DND-41 (cell line): Measurements from ENCODE around the gene SPTBN5.
"Not testable (repeated sequence)": the region's sequence is repeated elsewhere in the genome, so short reads cannot be mapped to it uniquely, and the experiment has no call there.

Source experiments
- EZH2 ChIP-seq: IDR thresholded peaks from 3 replicates; pipeline ENCODE4 v1.6.1; 2012; ENCODE audit warnings: borderline replicate concordance, low read depth, mild to moderate bottlenecking, moderate library complexity, low read length, inconsistent platforms; ENCODE audit not compliant: severe bottlenecking
- TF ChIP-seq, protein P1 (sequence below): IDR thresholded peaks from 2 replicates; pipeline ENCODE4 v1.5.1; 2012; ENCODE audit warnings: borderline replicate concordance, low read length, moderate library complexity, mild to moderate bottlenecking; ENCODE audit not compliant: poor library complexity, severe bottlenecking; ENCODE audit errors: extremely low read depth

DNA sequence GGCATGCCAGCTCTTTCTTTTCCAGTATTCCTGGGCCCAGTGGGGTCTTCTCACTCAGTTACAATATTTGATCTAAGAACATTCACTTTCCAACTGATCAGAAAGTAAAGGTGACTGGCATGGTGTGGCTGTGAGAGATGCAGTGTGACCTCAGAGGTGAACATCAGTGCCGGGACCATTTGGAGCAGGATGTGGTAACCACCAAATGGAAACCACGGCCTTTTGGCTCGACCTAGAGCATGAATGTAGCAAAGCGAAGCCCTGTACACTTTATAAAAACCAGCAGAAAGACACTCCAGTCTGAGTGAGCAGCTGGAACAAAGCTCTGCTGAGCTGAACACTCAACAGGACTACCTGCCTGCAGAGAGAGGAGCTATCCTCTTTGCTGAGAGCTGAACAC lies 62.6 kb downstream of the SPTBN5 start:
- not testable (repeated sequence) for TF ChIP-seq EZH2
- TF ChIP-seq, protein P1, sequence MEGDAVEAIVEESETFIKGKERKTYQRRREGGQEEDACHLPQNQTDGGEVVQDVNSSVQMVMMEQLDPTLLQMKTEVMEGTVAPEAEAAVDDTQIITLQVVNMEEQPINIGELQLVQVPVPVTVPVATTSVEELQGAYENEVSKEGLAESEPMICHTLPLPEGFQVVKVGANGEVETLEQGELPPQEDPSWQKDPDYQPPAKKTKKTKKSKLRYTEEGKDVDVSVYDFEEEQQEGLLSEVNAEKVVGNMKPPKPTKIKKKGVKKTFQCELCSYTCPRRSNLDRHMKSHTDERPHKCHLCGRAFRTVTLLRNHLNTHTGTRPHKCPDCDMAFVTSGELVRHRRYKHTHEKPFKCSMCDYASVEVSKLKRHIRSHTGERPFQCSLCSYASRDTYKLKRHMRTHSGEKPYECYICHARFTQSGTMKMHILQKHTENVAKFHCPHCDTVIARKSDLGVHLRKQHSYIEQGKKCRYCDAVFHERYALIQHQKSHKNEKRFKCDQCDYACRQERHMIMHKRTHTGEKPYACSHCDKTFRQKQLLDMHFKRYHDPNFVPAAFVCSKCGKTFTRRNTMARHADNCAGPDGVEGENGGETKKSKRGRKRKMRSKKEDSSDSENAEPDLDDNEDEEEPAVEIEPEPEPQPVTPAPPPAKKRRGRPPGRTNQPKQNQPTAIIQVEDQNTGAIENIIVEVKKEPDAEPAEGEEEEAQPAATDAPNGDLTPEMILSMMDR: not testable (repeated sequence)
